Colonic mucosa (tissue), 4 donors: ENCODE results near the gene IL22. TPM values are rescaled to one million over a fixed set of nuclear protein-coding genes. Genes with fewer than 3 reads are reported as not detected.

Source experiments
- DNase-seq: peaks from one replicate; pipeline ENCODE4 v3.0.0-alpha.2; 2020
- H3K27ac ChIP-seq: fragments of 200-600 bp; one replicate; pipeline ENCODE4 v1.8.0; 2021
- H3K27me3 ChIP-seq: fragments of 200-600 bp; one replicate; pipeline ENCODE4 v1.8.0; 2021
- H3K36me3 ChIP-seq: fragments of 200-600 bp; one replicate; pipeline ENCODE4 v1.8.0; 2021
- H3K4me1 ChIP-seq: fragments of 200-600 bp; one replicate; pipeline ENCODE4 v1.8.0; 2021; ENCODE audit warnings: mild to moderate bottlenecking
- H3K4me3 ChIP-seq: fragments of 200-600 bp; one replicate; pipeline ENCODE4 v1.8.0; 2021
- H3K9ac ChIP-seq, 2 donors: one replicate each; pipeline ENCODE4 v1.7.0; 2013; ENCODE audit warnings: control low read depth in 2 of 2, low read depth in 2 of 2, low read length in 2 of 2
- H3K9me3 ChIP-seq: fragments of 200-600 bp; one replicate; pipeline ENCODE4 v1.8.0; 2021
- CTCF ChIP-seq: fragments of 200-600 bp; IDR thresholded peaks from one replicate; pipeline ENCODE4 v1.8.0; 2022; ENCODE audit warnings: antibody characterized with exemption, mild to moderate bottlenecking
- intact Hi-C: fragments of 100-400 bp; cut with DNase I; formaldehyde crosslinking; loops from one replicate; pipeline ENCODE4 v1.14.1; 2022
- total RNA-seq, 2 donors: library from RNA; stranded (reverse); fragmentation: NEBNext Ultra II Directional in 1 of 2; extraction: Animal tissue kit (Norgen Biotek cat#: 25700) in 1 of 2; gene quantifications; one replicate each; pipeline ENCODE4 v1.2.1, GENCODE V29; 2021
- donor health status: healthy.
- donor health status: DM: no; HTN: no; CAD: no.
- donor health status: DM: no; HTN: no; CAD: no.

IL22 gene
- total RNA-seq, 2 donors from 2014 or later = not detected

- intact Hi-C loops = no loop called here
- Histone ChIP-seq H3K27me3 (no peaks in the 10 kb centered on the region), H3K9me3 (no peaks in the 10 kb centered on the region), H3K27ac (no peak overlapping the region), H3K4me1 (no peaks in the 10 kb centered on the region), H3K36me3 (no peaks in the 10 kb centered on the region), H3K9ac (no peak overlapping the region), H3K4me3 (no peak overlapping the region)
- DNase-seq = no peak
- no peak for TF ChIP-seq CTCF
Measured at GRCh38 chr12:68281322-68282077, 28.1 kb upstream of the IL22 start.

GRCh38 chr12:68280240-68280639, 26.8 kb upstream of the IL22 start:
- H3K4me3 ChIP-seq = no peak overlapping the region
- DNase-seq = no peak
- H3K27me3 ChIP-seq = no peaks in the 10 kb centered on the region
- H3K4me1 ChIP-seq = no peaks in the 10 kb centered on the region
- H3K9me3 ChIP-seq = no peaks in the 10 kb centered on the region
- H3K9ac ChIP-seq = no peak overlapping the region
- H3K36me3 ChIP-seq = no peaks in the 10 kb centered on the region
- TF ChIP-seq CTCF = no peak
- H3K27ac ChIP-seq = no peak overlapping the region
- intact Hi-C loops = no loop called here

- no peaks in the 10 kb centered on the region for H3K4me1 ChIP-seq
- TF ChIP-seq CTCF = no peak
- no peak overlapping the region for H3K4me3 ChIP-seq
- H3K9ac ChIP-seq = no peak overlapping the region
- no peaks in the 10 kb centered on the region for H3K27me3 ChIP-seq
- no peaks in the 10 kb centered on the region for H3K36me3 ChIP-seq
- H3K9me3 ChIP-seq = no peaks in the 10 kb centered on the region
- no peak for DNase-seq
- intact Hi-C loops = no loop called here
- H3K27ac ChIP-seq = no peak overlapping the region
Measured at GRCh38 chr12:68279227-68280054, 26.0 kb upstream of the IL22 start.

GRCh38 chr12:68276402-68276930, 23.1 kb upstream of the IL22 start:
- no peak for TF ChIP-seq CTCF
- no peaks in the 10 kb centered on the region for H3K4me1 ChIP-seq
- H3K27me3 ChIP-seq = no peaks in the 10 kb centered on the region
- no peak overlapping the region for H3K4me3 ChIP-seq
- intact Hi-C loops = no loop called here
- H3K27ac ChIP-seq = no peak overlapping the region
- H3K36me3 ChIP-seq = no peaks in the 10 kb centered on the region
- no peak for DNase-seq
- no peaks in the 10 kb centered on the region for H3K9me3 ChIP-seq
- no peak overlapping the region for H3K9ac ChIP-seq

- Histone ChIP-seq H3K4me3 (no peak overlapping the region), H3K36me3 (no peaks in the 10 kb centered on the region), H3K27me3 (no peaks in the 10 kb centered on the region), H3K4me1 (no peaks in the 10 kb centered on the region), H3K9me3 (no peaks in the 10 kb centered on the region), H3K27ac (no peak overlapping the region), H3K9ac (no peak overlapping the region)
- TF ChIP-seq CTCF = no peak
- no peak for DNase-seq
- intact Hi-C loops = no loop called here
Measured at GRCh38 chr12:68272732-68273131, 19.3 kb upstream of the IL22 start.
